22Rv1 (cell line): ENCODE data around the gene ADTRP.

ENCODE experiments used
- CTCF ChIP-seq: fragments of 450-650 bp; IDR thresholded peaks from 2 replicates; pipeline ENCODE4 v1.5.1; 2017; ENCODE audit warnings: mild to moderate bottlenecking
- ZFX ChIP-seq: fragments of 450-650 bp; IDR thresholded peaks from 2 replicates; pipeline ENCODE4 v1.6.1; 2017; ENCODE audit warnings: antibody characterized with exemption, borderline replicate concordance

GRCh38 chr6:11688425-11688709, 90.2 kb downstream of the ADTRP start:
- TF ChIP-seq CTCF (no peak), ZFX (no peak)
